Tibial nerve (tissue), 4 donors: Measurements from ENCODE around the gene PROM2. TPM values are rescaled to one million over a fixed set of nuclear protein-coding genes. Genes with fewer than 3 reads are reported as not detected.
"Not testable (repeated sequence)": the region's sequence is repeated elsewhere in the genome, so short reads cannot be mapped to it uniquely, and the experiment has no call there.

ENCODE experiments used
- DNase-seq, 2 donors: peaks; one replicate each; pipeline ENCODE4 v3.0.0-alpha.2; 2019; ENCODE audit warnings: low spot score in 2 of 2
- H3K27ac ChIP-seq, 4 donors: fragments of 200-600 bp; sonication (generic) in 3 of 4; one replicate each; pipeline ENCODE4 v1.5.1; 2017 to 2019; ENCODE audit warnings: mild to moderate bottlenecking in 1 of 4
- H3K27me3 ChIP-seq, 2 donors: fragments of 200-600 bp; sonication (generic) in 1 of 2; one replicate each; pipeline versions ENCODE4 v1.5.1 to v1.6.0; 2017 to 2019
- H3K36me3 ChIP-seq, 3 donors: fragments of 200-600 bp; sonication (generic); one replicate each; pipeline ENCODE4 v1.5.1; 2018 to 2019
- H3K4me1 ChIP-seq, 4 donors: fragments of 200-600 bp; sonication (generic) in 3 of 4; one replicate each; pipeline ENCODE4 v1.5.1; 2017 to 2019
- H3K4me3 ChIP-seq, 4 donors: fragments of 200-600 bp; sonication (generic) in 3 of 4; one replicate each; pipeline ENCODE4 v1.5.1; 2017 to 2019; ENCODE audit warnings: mild to moderate bottlenecking in 1 of 4, moderate library complexity in 1 of 4
- H3K9me3 ChIP-seq, 4 donors: fragments of 200-600 bp; sonication (generic) in 3 of 4; one replicate each; pipeline ENCODE4 v1.5.1; 2017 to 2019
- CTCF ChIP-seq, 5 experiments: fragments of 200-600 bp in 3 of 5; fragments of 450-650 bp in 2 of 5; sonication (generic) in 3 of 5; IDR thresholded peaks; one replicate each; pipeline ENCODE4 v1.5.1; 2016 to 2019; ENCODE audit warnings: antibody characterized with exemption in 5 of 5, mild to moderate bottlenecking in 3 of 5, moderate library complexity in 2 of 5
- EP300 ChIP-seq, 2 donors: sonication (generic); formaldehyde crosslinking; IDR thresholded peaks; one replicate each; pipeline ENCODE4 v1.6.1; 2017; ENCODE audit warnings: antibody characterized with exemption in 2 of 2, mild to moderate bottlenecking in 1 of 2
- POLR2A ChIP-seq, 2 donors: fragments of 450-650 bp; IDR thresholded peaks; one replicate each; pipeline ENCODE4 v1.6.1; 2017; ENCODE audit warnings: antibody characterized with exemption in 2 of 2, mild to moderate bottlenecking in 2 of 2, moderate library complexity in 2 of 2
- WGBS, 2 donors: methylation state at CpG; one replicate each; pipeline ENCODE4 v1.1.5; 2018; 5-methylcytosine and 5-hydroxymethylcytosine counted together
- total RNA-seq, 4 donors: library from RNA; depleted of rRNA; stranded (reverse); fragments of >200 nt; gene quantifications; one replicate each; pipeline ENCODE4 v1.1.0, GENCODE V29; 2016

Gene PROM2
- total RNA-seq, 4 donors from 2014 or later: 2.2 to 12.3 (median 5.3) TPM

GRCh38 chr2:95266781-95267430, 7.3 kb upstream of the PROM2 start:
- TF ChIP-seq CTCF (IDR thresholded peaks at IDR 0.05) (no peak), EP300 (IDR thresholded peaks at IDR 0.05) (no peak), POLR2A (IDR thresholded peaks at IDR 0.05) (no peak)
- Histone ChIP-seq H3K27ac (no peak overlapping the region), H3K4me3 (no peak overlapping the region), H3K27me3 (no peaks in the 10 kb centered on the region), H3K4me1 (no peaks in the 10 kb centered on the region), H3K9me3 (no peaks in the 10 kb centered on the region), H3K36me3 (no peaks in the 10 kb centered on the region)
- 71 to 76% methylated on average over 9 to 10 of the region's 10 CpGs for WGBS, 2 donors
- no peak for DNase-seq

- Histone ChIP-seq H3K36me3 (no peaks in the 10 kb centered on the region), H3K9me3 (no peaks in the 10 kb centered on the region), H3K4me3 (no peak overlapping the region), H3K27me3 (no peaks in the 10 kb centered on the region), H3K27ac (no peak overlapping the region), H3K4me1 (no peaks in the 10 kb centered on the region)
- no peak for TF ChIP-seq POLR2A (IDR thresholded peaks at IDR 0.05)
- no peak for TF ChIP-seq CTCF (IDR thresholded peaks at IDR 0.05)
- no peak for TF ChIP-seq EP300 (IDR thresholded peaks at IDR 0.05)
- 59 to 68% methylated on average over 11 of the region's 11 CpGs for WGBS, 2 donors
- DNase-seq: no peak
Observed at GRCh38 chr2:95267458-95268210, 6.6 kb upstream of the PROM2 start.

- Histone ChIP-seq H3K4me3 (no peak overlapping the region), H3K27ac (no peak overlapping the region), H3K4me1 (no peaks in the 10 kb centered on the region), H3K9me3 (no peaks in the 10 kb centered on the region), H3K27me3 (no peaks in the 10 kb centered on the region), H3K36me3 (no peaks in the 10 kb centered on the region)
- whole genome bisulfite sequencing, 2 donors: 81 to 85% methylated on average over 12 to 13 of the region's 13 CpGs
- DNase-seq: no peak
- TF ChIP-seq EP300 (IDR thresholded peaks at IDR 0.05): no peak
- no peak for TF ChIP-seq CTCF (IDR thresholded peaks at IDR 0.05)
- TF ChIP-seq POLR2A (IDR thresholded peaks at IDR 0.05): no peak
Observed at GRCh38 chr2:95268211-95269035, 5.8 kb upstream of the PROM2 start.

GRCh38 chr2:95269036-95269680, 5.1 kb upstream of the PROM2 start:
- no peak for TF ChIP-seq POLR2A (IDR thresholded peaks at IDR 0.05)
- TF ChIP-seq EP300 (IDR thresholded peaks at IDR 0.05): no peak
- no peak for TF ChIP-seq CTCF (IDR thresholded peaks at IDR 0.05)
- Histone ChIP-seq H3K9me3 (no peaks in the 10 kb centered on the region), H3K4me1 (no peaks in the 10 kb centered on the region), H3K27ac (no peak overlapping the region), H3K27me3 (no peaks in the 10 kb centered on the region), H3K36me3 (no peaks in the 10 kb centered on the region), H3K4me3 (no peak overlapping the region)
- DNase-seq: no peak
- 89 to 96% methylated on average over 10 of the region's 10 CpGs for WGBS, 2 donors

GRCh38 chr2:95269745-95270144, 4.5 kb upstream of the PROM2 start:
- not testable (repeated sequence) for H3K36me3 ChIP-seq, H3K9me3 ChIP-seq, H3K27me3 ChIP-seq, H3K27ac ChIP-seq, H3K4me1 ChIP-seq, DNase-seq, H3K4me3 ChIP-seq
- 92 to 95% methylated on average over 5 of the region's 5 CpGs for WGBS, 2 donors
